H9 (cell line): ENCODE measurements around the gene ZNF318. TPM values are rescaled to one million over a fixed set of nuclear protein-coding genes. Genes with fewer than 3 reads are reported as not detected.

Source experiments
- DNase-seq: peaks from one replicate; pipeline ENCODE4 v3.0.0-alpha.2; 2017
- H2AFZ ChIP-seq: one replicate; pipeline ENCODE4 v1.6.1; 2013; ENCODE audit warnings: mild to moderate bottlenecking, low read length, control low read depth, moderate library complexity
- H2AK5ac ChIP-seq: 2 replicates; pipeline ENCODE4 v1.6.1; 2013; ENCODE audit warnings: low read length, control low read depth, mixed read lengths; ENCODE audit not compliant: insufficient read length
- H2BK120ac ChIP-seq: one replicate; pipeline ENCODE4 v1.6.1; 2013; ENCODE audit warnings: low read depth, mild to moderate bottlenecking, low read length, control low read depth, inconsistent platforms; ENCODE audit not compliant: poor library complexity, severe bottlenecking
- H2BK12ac ChIP-seq: 2 replicates; pipeline ENCODE4 v1.6.1; 2013; ENCODE audit warnings: low read length, control low read depth, mixed read lengths, low read depth; ENCODE audit not compliant: insufficient read length
- H2BK15ac ChIP-seq: 2 replicates; pipeline ENCODE4 v1.6.1; 2013; ENCODE audit warnings: low read depth, low read length, control low read depth
- H2BK20ac ChIP-seq: one replicate; pipeline ENCODE4 v1.6.1; 2013; ENCODE audit warnings: low read depth, mild to moderate bottlenecking, low read length, control low read depth, inconsistent platforms; ENCODE audit not compliant: poor library complexity, severe bottlenecking
- H2BK5ac ChIP-seq: 2 replicates; pipeline ENCODE4 v1.6.1; 2013; ENCODE audit warnings: low read length, control low read depth, mixed read lengths; ENCODE audit not compliant: insufficient read length
- H3K14ac ChIP-seq: 2 replicates; pipeline ENCODE4 v1.6.1; 2013; ENCODE audit warnings: low read length, control low read depth; ENCODE audit not compliant: insufficient read depth
- H3K18ac ChIP-seq: 2 replicates; pipeline ENCODE4 v1.6.1; 2013; ENCODE audit warnings: low read depth, mild to moderate bottlenecking, mixed read lengths, low read length, control low read depth; ENCODE audit not compliant: insufficient read length
- H3K23ac ChIP-seq: 2 replicates; pipeline ENCODE4 v1.6.1; 2013; ENCODE audit warnings: low read length, control low read depth, mixed read lengths, low read depth; ENCODE audit not compliant: insufficient read length
- H3K23me2 ChIP-seq: 2 replicates; pipeline ENCODE4 v1.6.1; 2013; ENCODE audit warnings: low read depth, mild to moderate bottlenecking, mixed read lengths, low read length, control low read depth; ENCODE audit not compliant: insufficient read length, poor library complexity, severe bottlenecking
- H3K27ac ChIP-seq: 2 replicates; pipeline ENCODE4 v1.5.1; 2013; ENCODE audit warnings: low read length, control low read depth, mixed read lengths, low read depth; ENCODE audit not compliant: insufficient read length
- H3K27me3 ChIP-seq: 2 replicates; pipeline ENCODE4 v1.6.1; 2013; ENCODE audit warnings: low read length, control low read depth, inconsistent platforms; ENCODE audit not compliant: insufficient read depth
- H3K4ac ChIP-seq: 2 replicates; pipeline ENCODE4 v1.6.1; 2013; ENCODE audit warnings: low read depth, mild to moderate bottlenecking, control low read depth, inconsistent platforms, low read length, moderate library complexity
- H3K4me1 ChIP-seq: 2 replicates; pipeline ENCODE4 v1.6.1; 2013; ENCODE audit warnings: low read length, control low read depth, inconsistent platforms; ENCODE audit not compliant: insufficient read depth
- H3K4me2 ChIP-seq: 2 replicates; pipeline ENCODE4 v1.6.1; 2013; ENCODE audit warnings: low read length, control low read depth, mixed read lengths; ENCODE audit not compliant: insufficient read length, insufficient read depth
- H3K56ac ChIP-seq: 2 replicates; pipeline ENCODE4 v1.6.1; 2013; ENCODE audit warnings: low read depth, mild to moderate bottlenecking, mixed read lengths, low read length, control low read depth; ENCODE audit not compliant: insufficient read length
- H3K79me1 ChIP-seq: 2 replicates; pipeline ENCODE4 v1.6.1; 2013; ENCODE audit warnings: low read depth, mild to moderate bottlenecking, moderate library complexity, low read length, control low read depth, inconsistent platforms; ENCODE audit not compliant: insufficient read depth, poor library complexity, severe bottlenecking
- H3K79me2 ChIP-seq: 2 replicates; pipeline ENCODE4 v1.6.1; 2013; ENCODE audit warnings: low read length, control low read depth, inconsistent platforms; ENCODE audit not compliant: insufficient read depth
- H3K9ac ChIP-seq: 2 replicates; pipeline ENCODE4 v1.6.1; 2013; ENCODE audit warnings: low read length, control low read depth, mixed read lengths; ENCODE audit not compliant: insufficient read length; ENCODE audit errors: extremely low read depth
- H3K9me3 ChIP-seq: one replicate; pipeline ENCODE4 v1.6.1; 2013; ENCODE audit warnings: low read depth, low read length, inconsistent platforms; ENCODE audit not compliant: control insufficient read depth
- H3T11ph ChIP-seq: one replicate; pipeline ENCODE4 v1.6.1; 2013; ENCODE audit warnings: mild to moderate bottlenecking, low read length, control low read depth, inconsistent platforms
- H4K20me1 ChIP-seq: one replicate; pipeline ENCODE4 v1.6.1; 2013; ENCODE audit not compliant: control insufficient read depth, insufficient read length, insufficient read depth
- H4K5ac ChIP-seq: 2 replicates; pipeline ENCODE4 v1.6.1; 2013; ENCODE audit warnings: low read depth, mild to moderate bottlenecking, mixed read lengths, low read length, control low read depth; ENCODE audit not compliant: insufficient read length
- H4K8ac ChIP-seq: replicated peaks from 2 replicates; pipeline ENCODE4 v1.6.1; 2013; ENCODE audit warnings: low read length, control low read depth, mixed read lengths, low read depth; ENCODE audit not compliant: insufficient read length
- H4K91ac ChIP-seq: 2 replicates; pipeline ENCODE4 v1.6.1; 2013; ENCODE audit warnings: low read depth, mild to moderate bottlenecking, moderate library complexity, mixed read lengths, low read length, control low read depth; ENCODE audit not compliant: insufficient read length
- H3K27ac Mint-ChIP-seq, 3 experiments: 2 replicates in 2 of 3; 3 replicates in 1 of 3; pipeline ENCODE4 v1.8.0; 2020 to 2021; ENCODE audit warnings: mixed read lengths in 3 of 3, mild to moderate bottlenecking in 1 of 3, moderate library complexity in 1 of 3
- H3K27me3 Mint-ChIP-seq: 2 replicates; pipeline ENCODE4 v1.8.0; 2021; ENCODE audit warnings: low read depth, mild to moderate bottlenecking, moderate library complexity, mixed read lengths
- H3K36me3 Mint-ChIP-seq, 3 experiments: 2 replicates in 2 of 3; 3 replicates in 1 of 3; pipeline ENCODE4 v1.8.0; 2020 to 2021; ENCODE audit warnings: low read depth in 3 of 3, mixed read lengths in 3 of 3; ENCODE audit not compliant: insufficient read depth in 1 of 3
- H3K4me1 Mint-ChIP-seq, 2 experiments: 2 replicates each; pipeline ENCODE4 v1.8.0; 2020; ENCODE audit warnings: mixed read lengths in 2 of 2
- H3K4me3 Mint-ChIP-seq, 2 experiments: 2 replicates in 1 of 2; 3 replicates in 1 of 2; pipeline ENCODE4 v1.8.0; 2020 to 2021; ENCODE audit warnings: mild to moderate bottlenecking in 2 of 2, mixed read lengths in 2 of 2, moderate library complexity in 1 of 2
- H3K9me3 Mint-ChIP-seq, 2 experiments: 2 replicates in 1 of 2; 3 replicates in 1 of 2; pipeline ENCODE4 v1.8.0; 2020; ENCODE audit warnings: mild to moderate bottlenecking in 2 of 2, mixed read lengths in 2 of 2, moderate library complexity in 1 of 2
- WGBS: extraction: QIAGEN DNeasy Blood & Tissue Kit; methylation state at CpG from one replicate; pipeline ENCODE4 v1.1.7; 2013; ENCODE audit warnings: missing lambda C conversion rate, low lambda C conversion rate, mixed read lengths; ENCODE audit not compliant: insufficient read length; ENCODE audit errors: extremely low coverage; 5-methylcytosine and 5-hydroxymethylcytosine counted together
- total RNA-seq: library from RNA; stranded (reverse); gene quantifications from 2 replicates; pipeline ENCODE4 v1.2.1, GENCODE V29; 2021
- TF ChIP-seq, protein P1 (sequence below): fragments of 200-600 bp; sonication (generic); conservative IDR thresholded peaks from 3 replicates; pipeline ENCODE4 v1.8.0; 2021; ENCODE audit warnings: antibody characterized with exemption, mild to moderate bottlenecking

The ZNF318 gene
- total RNA-seq, 1 experiment from 2014 or later, result 16.3 TPM

DNA sequence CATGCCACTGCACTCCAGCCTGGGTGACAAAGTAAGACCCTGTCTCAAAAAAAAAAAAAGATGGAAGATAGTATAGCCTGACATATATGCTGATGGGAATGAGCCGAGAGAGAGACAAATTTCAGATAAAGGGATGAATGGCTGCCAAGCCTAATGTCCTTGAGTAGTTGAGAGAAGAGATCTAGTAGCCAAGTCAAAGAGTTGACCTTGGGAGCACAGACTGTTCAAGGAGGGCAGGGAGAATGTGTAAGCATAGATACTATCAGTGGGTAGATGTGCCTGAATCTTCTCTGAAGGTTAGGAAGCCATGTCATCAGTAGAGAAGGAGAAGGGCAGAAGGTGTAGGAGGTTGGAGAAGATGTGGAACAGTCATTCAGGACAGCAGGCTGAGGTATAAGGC lies 37.8 kb upstream of the ZNF318 start:
- Histone ChIP-seq H4K20me1 (no peaks in the 10 kb centered on the region), H3K79me2 (no peaks in the 10 kb centered on the region), H3K9me3 (no peaks in the 10 kb centered on the region), H2BK5ac (no peak overlapping the region), H3K23ac (no peak overlapping the region), H4K8ac (no peak overlapping the region), H2BK12ac (no peak overlapping the region), H3K9ac (no peak overlapping the region), H2BK120ac (no peak overlapping the region), H3T11ph (no peak overlapping the region), H3K27me3 (no peaks in the 10 kb centered on the region), H3K4me2 (no peak overlapping the region), H2AK5ac (no peak overlapping the region), H2BK20ac (no peak overlapping the region), H3K23me2 (no peaks in the 10 kb centered on the region), H3K27ac (no peak overlapping the region), H3K14ac (no peak overlapping the region), H3K56ac (no peak overlapping the region), H3K18ac (no peak overlapping the region), H4K91ac (no peak overlapping the region), H3K79me1 (no peaks in the 10 kb centered on the region), H2AFZ (no peak overlapping the region), H3K4me1 (no peaks in the 10 kb centered on the region), H2BK15ac (no peak overlapping the region), H4K5ac (no peak overlapping the region), H3K4ac (no peak overlapping the region)
- no CpG with 5 or more reads among the region's 1 CpG for WGBS
- Mint-ChIP-seq H3K36me3 (no peaks in the 10 kb centered on the region), H3K27me3 (peaks cover 13% of the 10 kb centered on the region), H3K4me3 (no peak overlapping the region), H3K4me1 (no peaks in the 10 kb centered on the region), H3K27ac (no peak overlapping the region), H3K9me3 (peaks cover 0 to 2% of the 10 kb centered on the region in 2 experiments; a peak in 1 of 5 replicates)
- TF ChIP-seq, protein P1, sequence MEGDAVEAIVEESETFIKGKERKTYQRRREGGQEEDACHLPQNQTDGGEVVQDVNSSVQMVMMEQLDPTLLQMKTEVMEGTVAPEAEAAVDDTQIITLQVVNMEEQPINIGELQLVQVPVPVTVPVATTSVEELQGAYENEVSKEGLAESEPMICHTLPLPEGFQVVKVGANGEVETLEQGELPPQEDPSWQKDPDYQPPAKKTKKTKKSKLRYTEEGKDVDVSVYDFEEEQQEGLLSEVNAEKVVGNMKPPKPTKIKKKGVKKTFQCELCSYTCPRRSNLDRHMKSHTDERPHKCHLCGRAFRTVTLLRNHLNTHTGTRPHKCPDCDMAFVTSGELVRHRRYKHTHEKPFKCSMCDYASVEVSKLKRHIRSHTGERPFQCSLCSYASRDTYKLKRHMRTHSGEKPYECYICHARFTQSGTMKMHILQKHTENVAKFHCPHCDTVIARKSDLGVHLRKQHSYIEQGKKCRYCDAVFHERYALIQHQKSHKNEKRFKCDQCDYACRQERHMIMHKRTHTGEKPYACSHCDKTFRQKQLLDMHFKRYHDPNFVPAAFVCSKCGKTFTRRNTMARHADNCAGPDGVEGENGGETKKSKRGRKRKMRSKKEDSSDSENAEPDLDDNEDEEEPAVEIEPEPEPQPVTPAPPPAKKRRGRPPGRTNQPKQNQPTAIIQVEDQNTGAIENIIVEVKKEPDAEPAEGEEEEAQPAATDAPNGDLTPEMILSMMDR, result no peak
- no peak for DNase-seq
